Kidney (tissue), 14 donors: ENCODE data around the gene DLX1. TPM values are rescaled to one million over a fixed set of nuclear protein-coding genes. Genes with fewer than 3 reads are reported as not detected.

Experiments used
- DNase-seq, 5 donors: peaks; one replicate each; pipeline ENCODE4 v3.0.0-alpha.2; 2013 to 2020
- FAIRE-seq: peaks from 2 replicates; lab custom pipeline; 2012; peaks lifted over from hg19 to GRCh38; lab: Jason Lieb, UNC
- H3K27ac ChIP-seq, 2 donors: one replicate each; pipeline ENCODE4 v1.7.0; 2013; ENCODE audit warnings: low read depth in 2 of 2, low read length in 2 of 2, inconsistent platforms in 1 of 2
- H3K27me3 ChIP-seq: one replicate; pipeline ENCODE4 v1.7.1; 2013; ENCODE audit warnings: low read length, inconsistent platforms; ENCODE audit not compliant: control insufficient read depth, insufficient read depth
- H3K36me3 ChIP-seq, 3 donors: one replicate each; pipeline versions ENCODE4 v1.7.0 to v1.7.1; 2013; ENCODE audit warnings: low read length in 3 of 3, control low read depth in 1 of 3, inconsistent platforms in 1 of 3; ENCODE audit not compliant: insufficient read depth in 3 of 3, control insufficient read depth in 2 of 3
- H3K4me1 ChIP-seq, 3 donors: one replicate each; pipeline versions ENCODE4 v1.7.0 to v1.7.1; 2013; ENCODE audit warnings: low read length in 3 of 3, inconsistent platforms in 1 of 3, low read depth in 1 of 3; ENCODE audit not compliant: control insufficient read depth in 2 of 3, insufficient read depth in 2 of 3
- H3K4me3 ChIP-seq, 3 donors: one replicate each; pipeline versions ENCODE4 v1.7.0 to v1.8.1; 2013; ENCODE audit warnings: low read length in 3 of 3, control low read depth in 1 of 3, inconsistent platforms in 1 of 3
- H3K9ac ChIP-seq, 3 donors: one replicate each; pipeline versions ENCODE4 v1.7.0 to v1.7.1; 2013; ENCODE audit warnings: low read length in 3 of 3, control low read depth in 1 of 3, inconsistent platforms in 1 of 3
- H3K9me3 ChIP-seq, 3 donors: one replicate each; pipeline versions ENCODE4 v1.7.0 to v1.7.1; 2013; ENCODE audit warnings: low read length in 3 of 3, control low read depth in 1 of 3, inconsistent platforms in 1 of 3; ENCODE audit not compliant: control insufficient read depth in 2 of 3, insufficient read depth in 1 of 3
- intact Hi-C: fragments of 100-400 bp; cut with DNase I; formaldehyde crosslinking; loops from one replicate; pipeline ENCODE4 v1.11.1; 2022
- polyA plus RNA-seq: library from polyadenylated mRNA; stranded (reverse); fragments of 350-450 nt; fragmentation: Illumina TruSeq; extraction: RNeasy Lipid Tissue Mini Kit (QIAGEN cat#74804); gene quantifications from one replicate; pipeline ENCODE4 v1.2.3, GENCODE V29; 2014; ENCODE audit warnings: low read depth, low replicate concordance; ENCODE audit not compliant: insufficient read depth
- total RNA-seq: library from RNA; stranded (reverse); fragmentation: NEBNext Ultra II Directional; extraction: Animal tissue kit (Norgen Biotek cat#: 25700); gene quantifications from one replicate; pipeline ENCODE4 v1.2.1, GENCODE V29; 2021
- TF ChIP-seq, protein P1 (sequence below): IDR thresholded peaks from 3 replicates; pipeline ENCODE4 v1.5.1; 2012; ENCODE audit warnings: mild to moderate bottlenecking, moderate library complexity, borderline replicate concordance; ENCODE audit not compliant: insufficient read depth; ENCODE audit errors: extremely low read depth
- donor health status: control.
- donor health status: control.
- donor health status: control.
- donor health status: control.
- donor health status: control.
- donor health status: DM: yes; HTN: yes; CAD: no.
- donor health status: Normal renal cell carcinoma (clear cell type).

DLX1 gene
- total and polyA plus RNA-seq, 2 donors from 2014 or later, result not detected

- intact Hi-C loops, result no loop called here
- Histone ChIP-seq H3K4me1 (no peaks in the 10 kb centered on the region), H3K27ac (no peak overlapping the region), H3K36me3 (no peaks in the 10 kb centered on the region), H3K27me3 (no peaks in the 10 kb centered on the region), H3K9ac (no peak overlapping the region), H3K4me3 (no peak overlapping the region), H3K9me3 (no peaks in the 10 kb centered on the region)
- FAIRE-seq (no peak), DNase-seq (no peak)
- TF ChIP-seq, protein P1, sequence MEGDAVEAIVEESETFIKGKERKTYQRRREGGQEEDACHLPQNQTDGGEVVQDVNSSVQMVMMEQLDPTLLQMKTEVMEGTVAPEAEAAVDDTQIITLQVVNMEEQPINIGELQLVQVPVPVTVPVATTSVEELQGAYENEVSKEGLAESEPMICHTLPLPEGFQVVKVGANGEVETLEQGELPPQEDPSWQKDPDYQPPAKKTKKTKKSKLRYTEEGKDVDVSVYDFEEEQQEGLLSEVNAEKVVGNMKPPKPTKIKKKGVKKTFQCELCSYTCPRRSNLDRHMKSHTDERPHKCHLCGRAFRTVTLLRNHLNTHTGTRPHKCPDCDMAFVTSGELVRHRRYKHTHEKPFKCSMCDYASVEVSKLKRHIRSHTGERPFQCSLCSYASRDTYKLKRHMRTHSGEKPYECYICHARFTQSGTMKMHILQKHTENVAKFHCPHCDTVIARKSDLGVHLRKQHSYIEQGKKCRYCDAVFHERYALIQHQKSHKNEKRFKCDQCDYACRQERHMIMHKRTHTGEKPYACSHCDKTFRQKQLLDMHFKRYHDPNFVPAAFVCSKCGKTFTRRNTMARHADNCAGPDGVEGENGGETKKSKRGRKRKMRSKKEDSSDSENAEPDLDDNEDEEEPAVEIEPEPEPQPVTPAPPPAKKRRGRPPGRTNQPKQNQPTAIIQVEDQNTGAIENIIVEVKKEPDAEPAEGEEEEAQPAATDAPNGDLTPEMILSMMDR, result no peak
Observed at GRCh38 chr2:172062402-172063004, 22.8 kb upstream of the DLX1 start.

GRCh38 chr2:172063446-172063845 is 21.9 kb upstream of the DLX1 start:
- H3K4me1 ChIP-seq, result no peaks in the 10 kb centered on the region
- intact Hi-C loops, result no loop called here
- no peak overlapping the region for H3K9ac ChIP-seq
- H3K9me3 ChIP-seq, result no peaks in the 10 kb centered on the region
- no peaks in the 10 kb centered on the region for H3K27me3 ChIP-seq
- DNase-seq (no peak), FAIRE-seq (no peak)
- H3K4me3 ChIP-seq, result no peak overlapping the region
- H3K27ac ChIP-seq, result no peak overlapping the region
- TF ChIP-seq, protein P1, result no peak
- no peaks in the 10 kb centered on the region for H3K36me3 ChIP-seq

GRCh38 chr2:172065111-172065510 is 20.2 kb upstream of the DLX1 start:
- H3K4me3 ChIP-seq, result no peak overlapping the region
- H3K27ac ChIP-seq, result no peak overlapping the region
- H3K9ac ChIP-seq, result no peak overlapping the region
- H3K36me3 ChIP-seq, result no peaks in the 10 kb centered on the region
- intact Hi-C loops, result no loop called here
- H3K27me3 ChIP-seq, result no peaks in the 10 kb centered on the region
- TF ChIP-seq, protein P1, result no peak
- no peaks in the 10 kb centered on the region for H3K9me3 ChIP-seq
- DNase-seq (no peak), FAIRE-seq (no peak)
- H3K4me1 ChIP-seq, result no peaks in the 10 kb centered on the region
